Right atrium auricular region (tissue), 2 donors: ENCODE results near the gene KCNE3. TPM values are rescaled to one million over a fixed set of nuclear protein-coding genes. Genes with fewer than 3 reads are reported as not detected.

Experiments
- DNase-seq: peaks from one replicate; pipeline ENCODE4 v3.0.0-alpha.2; 2019; ENCODE audit warnings: low spot score
- H3K27ac ChIP-seq, 2 donors: fragments of 200-600 bp; sonication (generic); 1 replicate in 1 of 2; 2 replicates in 1 of 2; pipeline ENCODE4 v1.5.1; 2016 to 2019
- H3K27me3 ChIP-seq, 2 donors: fragments of 200-600 bp; sonication (generic); one replicate each; pipeline versions ENCODE4 v1.5.1 to v1.6.0; 2017 to 2019
- H3K36me3 ChIP-seq: fragments of 200-600 bp; sonication (generic); one replicate; pipeline ENCODE4 v1.5.1; 2016
- H3K4me1 ChIP-seq, 2 donors: fragments of 200-600 bp; sonication (generic); one replicate each; pipeline versions ENCODE4 v1.5.1 to v1.6.0; 2017 to 2019
- H3K4me3 ChIP-seq, 2 donors: fragments of 200-600 bp; sonication (generic); 1 replicate in 1 of 2; 2 replicates in 1 of 2; pipeline ENCODE4 v1.5.1; 2017 to 2019; ENCODE audit warnings: mild to moderate bottlenecking in 1 of 2, moderate library complexity in 1 of 2
- H3K9me3 ChIP-seq, 2 donors: fragments of 200-600 bp; sonication (generic); one replicate each; pipeline ENCODE4 v1.5.1; 2019
- CTCF ChIP-seq, 2 donors: fragments of 200-600 bp; sonication (generic); IDR thresholded peaks; one replicate each; pipeline ENCODE4 v1.5.1; 2019; ENCODE audit warnings: antibody characterized with exemption in 2 of 2
- total RNA-seq, 2 donors: library from RNA; depleted of rRNA; stranded (reverse); fragments of >200 nt; gene quantifications; one replicate each; pipeline ENCODE4 v1.1.0, GENCODE V29; 2016

Gene KCNE3
- total RNA-seq, 2 donors from 2014 or later: 1.4 to 3.3 TPM

GRCh38 chr11:74487875-74488274 lies 20.5 kb upstream of the KCNE3 start:
- Histone ChIP-seq H3K36me3 (no peaks in the 10 kb centered on the region), H3K27ac (no peak overlapping the region), H3K27me3 (no peaks in the 10 kb centered on the region), H3K9me3 (no peaks in the 10 kb centered on the region), H3K4me1 (peaks cover 0 to 5% of the 10 kb centered on the region in 2 donors), H3K4me3 (no peak overlapping the region)
- DNase-seq: no peak
- no peak for TF ChIP-seq CTCF (IDR thresholded peaks at IDR 0.05)

GRCh38 chr11:74485868-74486267 lies 18.5 kb upstream of the KCNE3 start:
- Histone ChIP-seq H3K4me1 (no peaks in the 10 kb centered on the region), H3K27me3 (no peaks in the 10 kb centered on the region), H3K4me3 (no peak overlapping the region), H3K9me3 (no peaks in the 10 kb centered on the region), H3K27ac (no peak overlapping the region), H3K36me3 (no peaks in the 10 kb centered on the region)
- TF ChIP-seq CTCF (IDR thresholded peaks at IDR 0.05): no peak
- DNase-seq: no peak

GRCh38 chr11:74480688-74481417 lies 13.5 kb upstream of the KCNE3 start:
- DNase-seq: no peak
- Histone ChIP-seq H3K27ac (no peak overlapping the region), H3K27me3 (no peaks in the 10 kb centered on the region), H3K4me1 (no peaks in the 10 kb centered on the region), H3K4me3 (no peak overlapping the region), H3K36me3 (no peaks in the 10 kb centered on the region), H3K9me3 (no peaks in the 10 kb centered on the region)
- TF ChIP-seq CTCF (IDR thresholded peaks at IDR 0.05): no peak

GRCh38 chr11:74479732-74480123 lies 12.4 kb upstream of the KCNE3 start:
- H3K36me3 ChIP-seq: no peaks in the 10 kb centered on the region
- H3K4me1 ChIP-seq: no peaks in the 10 kb centered on the region
- no peak for DNase-seq
- no peak for TF ChIP-seq CTCF (IDR thresholded peaks at IDR 0.05)
- H3K27ac ChIP-seq: no peak overlapping the region
- no peaks in the 10 kb centered on the region for H3K27me3 ChIP-seq
- no peak overlapping the region for H3K4me3 ChIP-seq
- no peaks in the 10 kb centered on the region for H3K9me3 ChIP-seq

- H3K27ac ChIP-seq: no peak overlapping the region
- H3K4me3 ChIP-seq: no peak overlapping the region
- no peaks in the 10 kb centered on the region for H3K36me3 ChIP-seq
- no peaks in the 10 kb centered on the region for H3K9me3 ChIP-seq
- no peak for DNase-seq
- no peak for TF ChIP-seq CTCF (IDR thresholded peaks at IDR 0.05)
- H3K4me1 ChIP-seq: no peaks in the 10 kb centered on the region
- no peaks in the 10 kb centered on the region for H3K27me3 ChIP-seq
These were observed 11.8 kb upstream of the KCNE3 start for GRCh38 chr11:74478877-74479731.
